Breast epithelium (tissue), 4 donors: ENCODE measurements around the gene HMGXB3. TPM values are rescaled to one million over a fixed set of nuclear protein-coding genes. Genes with fewer than 3 reads are reported as not detected.

Experiments
- DNase-seq, 2 donors: peaks; one replicate each; pipeline ENCODE4 v3.0.0-alpha.2; 2019; ENCODE audit warnings: low spot score in 2 of 2
- H3K27ac ChIP-seq, 2 donors: fragments of 200-600 bp; sonication (generic) in 1 of 2; one replicate each; pipeline ENCODE4 v1.5.1; 2016 to 2019; ENCODE audit warnings: mild to moderate bottlenecking in 1 of 2
- H3K27me3 ChIP-seq, 2 donors: fragments of 200-600 bp; sonication (generic) in 1 of 2; one replicate each; pipeline versions ENCODE4 v1.5.1 to v1.6.0; 2017 to 2019; ENCODE audit warnings: control low read depth in 1 of 2, mild to moderate bottlenecking in 1 of 2
- H3K36me3 ChIP-seq: fragments of 200-600 bp; one replicate; pipeline ENCODE4 v1.5.1; 2019
- H3K4me1 ChIP-seq, 2 donors: fragments of 200-600 bp; sonication (generic); one replicate each; pipeline ENCODE4 v1.5.1; 2016 to 2019; ENCODE audit warnings: control low read depth in 1 of 2
- H3K4me3 ChIP-seq, 3 donors: fragments of 200-600 bp; sonication (generic); 1 replicate in 2 of 3; 2 replicates in 1 of 3; pipeline ENCODE4 v1.5.1; 2016 to 2019; ENCODE audit warnings: mild to moderate bottlenecking in 3 of 3, moderate library complexity in 2 of 3
- H3K9me3 ChIP-seq, 2 donors: fragments of 200-600 bp; sonication (generic) in 1 of 2; one replicate each; pipeline ENCODE4 v1.5.1; 2016 to 2019; ENCODE audit warnings: control low read depth in 1 of 2
- CTCF ChIP-seq, 3 donors: fragments of 450-650 bp; IDR thresholded peaks; one replicate each; pipeline ENCODE4 v1.5.1; 2016 to 2017; ENCODE audit warnings: antibody characterized with exemption in 3 of 3, mild to moderate bottlenecking in 3 of 3, moderate library complexity in 3 of 3
- POLR2A ChIP-seq: fragments of 450-650 bp; IDR thresholded peaks from one replicate; pipeline ENCODE4 v1.6.1; 2016; ENCODE audit warnings: antibody characterized with exemption, mild to moderate bottlenecking, moderate library complexity
- POLR2AphosphoS5 ChIP-seq, 3 donors: sonication (generic); formaldehyde crosslinking; IDR thresholded peaks; one replicate each; pipeline ENCODE4 v1.6.1; 2017; ENCODE audit warnings: antibody characterized with exemption in 3 of 3
- intact Hi-C: fragments of 100-400 bp; cut with DNase I; formaldehyde crosslinking; loops from one replicate; pipeline ENCODE4 v1.15.1; 2023; ENCODE audit warnings: low total_unique reads
- total RNA-seq, 3 donors: library from RNA; depleted of rRNA; stranded (reverse); fragments of >200 nt; gene quantifications; one replicate each; pipeline ENCODE4 v1.1.0, GENCODE V29; 2016

Gene HMGXB3
- total RNA-seq, 3 donors from 2014 or later, result 35.2 to 80.9 (median 57.7) TPM

- Histone ChIP-seq H3K4me1 (no peaks in the 10 kb centered on the region), H3K4me3 (no peak overlapping the region), H3K9me3 (no peaks in the 10 kb centered on the region), H3K36me3 (no peaks in the 10 kb centered on the region), H3K27me3 (no peaks in the 10 kb centered on the region), H3K27ac (no peak overlapping the region)
- intact Hi-C loops, result loop anchor here (5.0 kb wide), 1 partner anchor 558 kb away; no protein-coding TSS in a partner anchor
- TF ChIP-seq POLR2AphosphoS5 (IDR thresholded peaks at IDR 0.05) (no peak), CTCF (IDR thresholded peaks at IDR 0.05) (no peak), POLR2A (no peak)
- DNase-seq, result peak in 1 of 2 donors; percentile 9
Measured at GRCh38 chr5:150078802-150079689, 78.5 kb downstream of the HMGXB3 start.

GRCh38 chr5:150079909-150080461, 79.4 kb downstream of the HMGXB3 start:
- intact Hi-C loops, result loop anchor here (5.0 kb wide), 1 partner anchor 557 kb away; no protein-coding TSS in a partner anchor
- Histone ChIP-seq H3K4me1 (no peaks in the 10 kb centered on the region), H3K36me3 (no peaks in the 10 kb centered on the region), H3K4me3 (no peak overlapping the region), H3K27ac (no peak overlapping the region), H3K27me3 (no peaks in the 10 kb centered on the region), H3K9me3 (no peaks in the 10 kb centered on the region)
- no peak for TF ChIP-seq POLR2AphosphoS5 (IDR thresholded peaks at IDR 0.05)
- TF ChIP-seq CTCF (IDR thresholded peaks at IDR 0.05), result no peak
- TF ChIP-seq POLR2A, result no peak
- DNase-seq, result no peak

- H3K36me3 ChIP-seq, result no peaks in the 10 kb centered on the region
- TF ChIP-seq POLR2AphosphoS5 (IDR thresholded peaks at IDR 0.05), result no peak
- no peak for TF ChIP-seq POLR2A
- TF ChIP-seq CTCF (IDR thresholded peaks at IDR 0.05), result no peak
- H3K27me3 ChIP-seq, result no peaks in the 10 kb centered on the region
- peak in 1 of 2 donors; percentile 14 for DNase-seq
- intact Hi-C loops, result no loop called here
- H3K4me3 ChIP-seq, result no peak overlapping the region
- no peak overlapping the region for H3K27ac ChIP-seq
- no peaks in the 10 kb centered on the region for H3K9me3 ChIP-seq
- no peaks in the 10 kb centered on the region for H3K4me1 ChIP-seq
Measured at GRCh38 chr5:150080696-150081435, 80.3 kb downstream of the HMGXB3 start.

GRCh38 chr5:150081541-150082283, 81.2 kb downstream of the HMGXB3 start:
- DNase-seq, result peak in 1 of 2 donors; percentile 27
- Histone ChIP-seq H3K4me3 (peak overlapping the region in 1 of 3 donors; percentile 31), H3K27ac (no peak overlapping the region), H3K36me3 (no peaks in the 10 kb centered on the region), H3K27me3 (no peaks in the 10 kb centered on the region), H3K4me1 (no peaks in the 10 kb centered on the region), H3K9me3 (no peaks in the 10 kb centered on the region)
- intact Hi-C loops, result no loop called here
- TF ChIP-seq POLR2A (no peak), POLR2AphosphoS5 (IDR thresholded peaks at IDR 0.05) (no peak), CTCF (IDR thresholded peaks at IDR 0.05) (no peak)
